Hepatocyte (in vitro differentiated cells): ENCODE results near the gene FDXR.

Experiments
- EZH2 ChIP-seq: fragments of 200-600 bp; sonication (generic); IDR thresholded peaks from 2 replicates; pipeline ENCODE4 v1.6.1; 2016; ENCODE audit warnings: antibody characterized with exemption, mild to moderate bottlenecking, borderline replicate concordance
- EZH2phosphoT487 ChIP-seq: fragments of 200-600 bp; sonication (generic); IDR thresholded peaks from one replicate; pipeline ENCODE4 v1.6.1; 2018; ENCODE audit warnings: antibody characterized with exemption, mild to moderate bottlenecking, low read depth, moderate library complexity; ENCODE audit not compliant: unreplicated experiment, severe bottlenecking
- TF ChIP-seq, protein P1 (sequence below): fragments of 200-600 bp; sonication (generic); IDR thresholded peaks from 2 replicates; pipeline ENCODE4 v1.5.1; 2016; ENCODE audit warnings: antibody characterized with exemption, mild to moderate bottlenecking; ENCODE audit not compliant: poor library complexity

DNA sequence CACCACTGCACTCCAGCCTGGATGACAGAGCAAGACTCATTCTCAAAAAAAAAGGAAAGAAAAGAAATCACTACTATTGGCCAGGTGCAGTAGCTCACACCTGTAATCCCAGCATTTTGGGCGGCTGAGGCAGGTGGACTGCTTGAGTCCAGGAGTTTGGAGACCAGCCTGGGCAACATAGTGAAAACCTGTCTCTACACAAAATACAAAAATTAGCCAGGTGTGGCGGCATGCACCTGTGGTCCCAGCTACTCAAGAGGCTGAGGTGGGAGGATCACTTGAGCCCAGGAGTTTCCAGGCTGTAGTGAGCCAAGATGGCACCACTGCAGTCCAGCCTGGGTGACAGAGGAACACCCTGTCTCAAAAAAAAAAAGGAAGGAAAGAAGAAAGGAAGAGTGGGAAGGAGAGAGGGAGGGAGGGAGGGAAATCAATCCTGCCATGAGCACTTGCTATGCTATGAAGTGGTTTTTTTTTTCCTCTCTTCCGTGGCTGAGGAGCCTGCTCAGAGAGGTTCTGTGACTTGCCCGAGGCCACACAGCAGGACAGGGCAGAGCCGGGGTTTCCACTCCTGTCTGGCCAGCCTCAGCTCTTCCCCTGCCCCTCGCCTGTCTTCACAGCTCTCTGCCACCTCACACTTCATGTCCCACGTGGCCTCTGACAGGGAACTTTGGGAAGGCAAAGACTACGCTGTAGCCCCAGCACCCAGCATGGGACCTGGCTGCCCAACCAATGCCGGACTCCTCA, 24.0 kb downstream of the FDXR start:
- TF ChIP-seq EZH2 (no peak), EZH2phosphoT487 (no peak)
- TF ChIP-seq, protein P1, sequence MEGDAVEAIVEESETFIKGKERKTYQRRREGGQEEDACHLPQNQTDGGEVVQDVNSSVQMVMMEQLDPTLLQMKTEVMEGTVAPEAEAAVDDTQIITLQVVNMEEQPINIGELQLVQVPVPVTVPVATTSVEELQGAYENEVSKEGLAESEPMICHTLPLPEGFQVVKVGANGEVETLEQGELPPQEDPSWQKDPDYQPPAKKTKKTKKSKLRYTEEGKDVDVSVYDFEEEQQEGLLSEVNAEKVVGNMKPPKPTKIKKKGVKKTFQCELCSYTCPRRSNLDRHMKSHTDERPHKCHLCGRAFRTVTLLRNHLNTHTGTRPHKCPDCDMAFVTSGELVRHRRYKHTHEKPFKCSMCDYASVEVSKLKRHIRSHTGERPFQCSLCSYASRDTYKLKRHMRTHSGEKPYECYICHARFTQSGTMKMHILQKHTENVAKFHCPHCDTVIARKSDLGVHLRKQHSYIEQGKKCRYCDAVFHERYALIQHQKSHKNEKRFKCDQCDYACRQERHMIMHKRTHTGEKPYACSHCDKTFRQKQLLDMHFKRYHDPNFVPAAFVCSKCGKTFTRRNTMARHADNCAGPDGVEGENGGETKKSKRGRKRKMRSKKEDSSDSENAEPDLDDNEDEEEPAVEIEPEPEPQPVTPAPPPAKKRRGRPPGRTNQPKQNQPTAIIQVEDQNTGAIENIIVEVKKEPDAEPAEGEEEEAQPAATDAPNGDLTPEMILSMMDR, result no peak
